BJ (cell line): ENCODE results near the gene EPHX1. TPM values are rescaled to one million over a fixed set of nuclear protein-coding genes. Genes with fewer than 3 reads are reported as not detected.

Source experiments
- CTCF ChIA-PET: fragments of 350-600 bp; formaldehyde crosslinking; extraction: SDS; loops from one replicate; lab custom pipeline; 2021; ENCODE audit warnings: antibody characterized with exemption, inconsistent platforms; lab: Yijun Ruan, JAX
- POLR2A ChIA-PET: fragments of 300-600 bp; sonication (Branson Sonifier 250); formaldehyde crosslinking; extraction: SDS; loops from one replicate; lab custom pipeline; 2021; ENCODE audit warnings: antibody characterized with exemption; lab: Charles Lee
- DNase-seq: peaks from one replicate; pipeline ENCODE4 v3.0.0-alpha.2; 2011; ENCODE audit warnings: low read depth
- H3K27me3 ChIP-seq: 2 replicates; pipeline ENCODE4 v1.6.0; 2011; ENCODE audit warnings: low read length; ENCODE audit not compliant: control insufficient read depth, insufficient read depth
- H3K36me3 ChIP-seq: 2 replicates; pipeline ENCODE4 v1.5.1; 2011; ENCODE audit warnings: low read length; ENCODE audit not compliant: control insufficient read depth, insufficient read depth
- H3K4me3 ChIP-seq: 2 replicates; pipeline ENCODE4 v1.5.1; 2011; ENCODE audit warnings: low read depth, mild to moderate bottlenecking, control low read depth, low read length
- polyA plus RNA-seq: library from polyadenylated mRNA; depleted of rRNA; stranded (reverse); fragments of >200 nt; gene quantifications from 2 replicates; pipeline ENCODE4 v1.2.3, GENCODE V29; 2011
- TF ChIP-seq, protein P1 (sequence below): IDR thresholded peaks from 2 replicates; pipeline ENCODE4 v1.5.1; 2011; ENCODE audit warnings: low read depth, mild to moderate bottlenecking, control low read depth, inconsistent platforms, low read length, moderate library complexity; ENCODE audit not compliant: insufficient read depth

EPHX1 gene
- polyA plus RNA-seq, 1 experiment, result 34.3 TPM

DNA sequence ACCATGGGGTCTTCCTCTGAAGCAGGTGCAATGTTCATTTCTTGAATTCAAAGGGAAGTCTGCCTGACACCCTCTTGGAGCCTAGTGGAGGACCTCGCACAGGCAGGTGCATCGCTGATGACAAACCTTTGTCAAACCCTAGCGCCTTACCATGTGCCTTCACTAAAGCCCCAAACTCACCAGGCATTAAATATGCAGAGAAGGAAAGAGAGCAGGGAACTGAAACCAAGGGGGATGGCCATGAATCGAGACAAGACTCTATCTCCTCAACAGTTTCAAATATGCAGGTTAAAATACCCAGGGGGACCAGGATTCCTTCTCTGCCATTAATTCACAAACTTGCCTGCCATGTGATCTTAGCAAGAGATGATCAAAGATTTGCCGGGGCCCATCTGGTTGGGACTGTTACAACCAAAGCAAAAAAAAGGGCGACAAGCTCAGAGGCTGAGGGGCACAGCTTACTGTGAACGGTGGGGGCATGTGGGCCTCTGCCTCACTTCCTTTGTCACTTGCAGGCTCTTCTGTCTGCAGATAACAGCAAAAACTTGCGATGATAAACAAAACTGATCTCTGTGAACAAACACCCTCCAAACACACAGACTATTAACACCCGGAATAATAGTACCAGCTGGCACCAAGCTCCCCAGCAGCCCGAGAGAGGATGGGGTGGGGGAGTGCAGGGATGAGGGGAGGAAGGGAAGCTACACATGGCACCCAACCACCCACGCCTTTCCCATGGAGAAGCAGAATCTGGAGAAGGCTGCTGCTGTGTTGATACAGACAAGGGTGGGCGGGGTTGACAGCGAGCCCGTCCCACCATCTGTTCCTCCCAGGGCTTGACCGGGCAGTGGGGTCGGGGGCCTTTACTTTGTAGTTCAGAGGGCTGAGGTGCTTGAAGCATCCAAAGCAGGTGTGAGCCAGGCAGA is 38.4 kb downstream of the EPHX1 start:
- ChIA-PET POLR2A (no interaction called here), CTCF (interaction anchor here (0.7 to 2.1 kb wide), 3 partner anchors 70 to 373 kb away, joined by 3 to 16 read pairs (median 5); no protein-coding TSS in a partner anchor)
- no peak overlapping the region for H3K4me3 ChIP-seq
- TF ChIP-seq, protein P1, sequence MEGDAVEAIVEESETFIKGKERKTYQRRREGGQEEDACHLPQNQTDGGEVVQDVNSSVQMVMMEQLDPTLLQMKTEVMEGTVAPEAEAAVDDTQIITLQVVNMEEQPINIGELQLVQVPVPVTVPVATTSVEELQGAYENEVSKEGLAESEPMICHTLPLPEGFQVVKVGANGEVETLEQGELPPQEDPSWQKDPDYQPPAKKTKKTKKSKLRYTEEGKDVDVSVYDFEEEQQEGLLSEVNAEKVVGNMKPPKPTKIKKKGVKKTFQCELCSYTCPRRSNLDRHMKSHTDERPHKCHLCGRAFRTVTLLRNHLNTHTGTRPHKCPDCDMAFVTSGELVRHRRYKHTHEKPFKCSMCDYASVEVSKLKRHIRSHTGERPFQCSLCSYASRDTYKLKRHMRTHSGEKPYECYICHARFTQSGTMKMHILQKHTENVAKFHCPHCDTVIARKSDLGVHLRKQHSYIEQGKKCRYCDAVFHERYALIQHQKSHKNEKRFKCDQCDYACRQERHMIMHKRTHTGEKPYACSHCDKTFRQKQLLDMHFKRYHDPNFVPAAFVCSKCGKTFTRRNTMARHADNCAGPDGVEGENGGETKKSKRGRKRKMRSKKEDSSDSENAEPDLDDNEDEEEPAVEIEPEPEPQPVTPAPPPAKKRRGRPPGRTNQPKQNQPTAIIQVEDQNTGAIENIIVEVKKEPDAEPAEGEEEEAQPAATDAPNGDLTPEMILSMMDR, result no peak
- no peaks in the 10 kb centered on the region for H3K27me3 ChIP-seq
- H3K36me3 ChIP-seq, result peaks cover 28% of the 10 kb centered on the region
- no peak for DNase-seq

DNA sequence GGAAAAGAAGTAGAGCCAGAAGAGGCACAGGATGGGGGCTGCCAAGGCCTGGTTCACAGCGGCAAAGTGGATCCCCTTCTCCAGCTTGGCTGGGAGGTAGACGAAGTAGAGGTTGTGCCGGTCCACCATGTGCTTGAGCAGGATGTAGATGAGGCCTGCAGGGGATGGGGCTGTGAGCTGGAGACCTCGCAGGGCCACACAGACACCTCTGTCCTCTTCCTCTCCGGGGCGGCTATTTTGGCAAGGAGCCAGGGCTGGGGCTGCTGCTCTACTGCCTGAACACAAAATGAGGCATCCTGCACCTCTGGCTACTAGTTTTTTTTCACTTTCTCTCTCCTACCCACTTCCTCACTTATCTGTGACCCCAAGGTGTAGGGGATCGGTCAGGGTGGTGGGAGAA is 40.0 kb downstream of the EPHX1 start:
- Histone ChIP-seq H3K36me3 (peaks cover 31% of the 10 kb centered on the region), H3K4me3 (no peak overlapping the region), H3K27me3 (no peaks in the 10 kb centered on the region)
- no peak for DNase-seq
- ChIA-PET POLR2A (no interaction called here), CTCF (interaction anchor here (2.1 kb wide), 1 partner anchor 368 kb away, joined by 5 read pairs; no protein-coding TSS in a partner anchor)
- TF ChIP-seq, protein P1, result no peak

DNA sequence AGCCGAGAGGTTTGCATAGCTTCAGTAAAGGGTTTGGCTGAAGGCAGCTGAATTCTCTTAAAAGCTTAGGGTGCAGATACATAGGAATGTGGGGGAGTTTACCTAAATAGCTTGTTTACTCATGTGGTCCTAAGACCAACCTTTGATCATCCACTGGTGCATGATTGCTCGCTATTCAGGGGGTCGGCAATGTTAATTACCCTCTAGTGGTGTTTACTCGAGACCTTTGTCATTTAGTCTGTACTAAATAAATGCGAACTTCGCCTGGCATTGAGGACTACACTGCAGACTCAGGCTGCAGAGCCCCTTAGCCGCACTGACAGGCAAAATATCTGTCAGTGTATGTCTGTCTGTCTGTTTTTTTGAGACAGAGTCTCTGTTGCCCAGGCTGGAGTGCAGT is 40.4 kb downstream of the EPHX1 start:
- CTCF ChIA-PET, result interaction anchor here (1.6 kb wide), 1 partner anchor 375 kb away, joined by 3 read pairs; no protein-coding TSS in a partner anchor
- H3K36me3 ChIP-seq, result peaks cover 29% of the 10 kb centered on the region
- no peak for DNase-seq
- no peak overlapping the region for H3K4me3 ChIP-seq
- POLR2A ChIA-PET, result no interaction called here
- H3K27me3 ChIP-seq, result no peaks in the 10 kb centered on the region
- TF ChIP-seq, protein P1, result no peak

DNA sequence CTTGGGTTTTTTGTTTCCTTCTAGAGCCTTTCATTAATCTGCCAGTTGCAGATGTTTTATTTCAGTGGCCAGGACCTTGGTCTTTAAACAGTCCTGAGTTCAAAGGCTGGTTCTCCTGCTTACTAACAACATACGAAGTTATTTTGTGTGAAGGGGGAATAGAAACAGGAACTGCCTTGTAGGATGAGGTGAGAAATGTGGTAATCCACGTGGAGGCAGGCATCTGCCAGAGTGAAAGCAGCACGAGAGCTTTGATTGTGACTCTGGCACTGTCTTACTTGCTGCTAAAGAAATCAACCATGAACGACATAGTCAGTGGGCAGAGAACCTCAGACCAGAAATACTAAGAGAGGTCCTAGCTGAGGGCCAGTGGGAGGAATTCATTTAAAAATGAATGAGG is 41.9 kb downstream of the EPHX1 start:
- no peak overlapping the region for H3K4me3 ChIP-seq
- TF ChIP-seq, protein P1, result no peak
- ChIA-PET CTCF (interaction anchor here (1.6 to 1.8 kb wide), 2 partner anchors 373 to 377 kb away, joined by 3 to 4 read pairs; no protein-coding TSS in a partner anchor), POLR2A (no interaction called here)
- no peak for DNase-seq
- H3K27me3 ChIP-seq, result no peaks in the 10 kb centered on the region
- peaks cover 26% of the 10 kb centered on the region for H3K36me3 ChIP-seq

DNA sequence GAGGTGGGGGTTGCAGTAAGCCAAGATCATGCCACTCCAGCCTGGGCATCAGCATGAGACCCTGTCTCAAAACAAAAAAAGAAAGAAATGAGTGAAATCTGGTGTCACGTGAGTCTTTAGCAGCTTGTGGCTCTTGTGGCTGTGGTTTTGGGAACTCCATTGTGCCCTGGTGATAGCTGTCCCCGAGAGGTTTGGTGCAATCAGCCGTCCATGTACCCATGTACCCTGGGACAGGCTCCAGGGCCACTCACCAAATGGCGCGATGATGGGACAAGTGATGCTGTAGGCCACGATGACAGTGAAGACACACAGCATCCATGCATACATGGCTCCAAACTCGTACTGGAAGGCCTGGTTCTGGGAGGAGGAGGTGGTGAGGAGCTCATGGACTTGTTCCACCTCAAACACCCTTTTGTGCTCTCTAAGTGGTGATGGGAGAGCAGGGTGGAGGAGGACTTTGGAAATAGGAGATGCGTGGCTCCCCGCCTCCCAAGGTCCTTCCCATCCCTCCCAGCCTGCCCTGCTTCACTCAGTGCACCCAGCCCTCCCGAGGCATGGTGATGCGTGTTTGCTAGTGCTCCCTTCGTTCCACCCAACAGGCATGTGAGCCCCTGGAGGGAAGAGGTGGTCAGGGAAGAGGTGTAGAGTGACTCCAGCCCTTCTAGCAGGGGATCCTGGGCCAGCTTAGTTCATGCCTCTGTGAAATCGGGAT is 42.6 kb downstream of the EPHX1 start:
- Histone ChIP-seq H3K27me3 (no peaks in the 10 kb centered on the region), H3K36me3 (peaks cover 24% of the 10 kb centered on the region), H3K4me3 (no peak overlapping the region)
- ChIA-PET POLR2A (no interaction called here), CTCF (interaction anchor here (1.5 to 1.8 kb wide), 2 partner anchors 374 to 378 kb away, joined by 4 to 5 read pairs; no protein-coding TSS in a partner anchor)
- no peak for DNase-seq
- TF ChIP-seq, protein P1, result no peak
